Osteoblast (primary cell): ENCODE measurements around the gene GRK4. TPM values are rescaled to one million over a fixed set of nuclear protein-coding genes. Genes with fewer than 3 reads are reported as not detected.

ENCODE experiments used
- DNase-seq: peaks from one replicate; pipeline ENCODE4 v3.0.0; 2011; ENCODE audit warnings: low spot score, mixed read lengths; ENCODE audit not compliant: insufficient read length; ENCODE audit errors: missing footprints
- H2AFZ ChIP-seq: 2 replicates; pipeline ENCODE4 v1.6.0; 2011; ENCODE audit warnings: mild to moderate bottlenecking, low read length
- H3K27ac ChIP-seq: 2 replicates; pipeline ENCODE4 v1.5.1; 2011; ENCODE audit warnings: mild to moderate bottlenecking, low read depth, low read length, moderate library complexity
- H3K27me3 ChIP-seq: 2 replicates; pipeline ENCODE4 v1.6.0; 2012; ENCODE audit warnings: mild to moderate bottlenecking, control low read depth, inconsistent platforms, low read length, moderate library complexity; ENCODE audit not compliant: insufficient read depth
- H3K36me3 ChIP-seq: 2 replicates; pipeline ENCODE4 v1.5.1; 2011; ENCODE audit warnings: mild to moderate bottlenecking, low read length, control low read depth, moderate library complexity; ENCODE audit not compliant: insufficient read depth
- H3K4me1 ChIP-seq: 2 replicates; pipeline ENCODE4 v1.5.1; 2011; ENCODE audit warnings: mild to moderate bottlenecking, low read length, control low read depth, moderate library complexity; ENCODE audit not compliant: insufficient read depth
- H3K4me2 ChIP-seq: 2 replicates; pipeline ENCODE4 v1.6.0; 2011; ENCODE audit warnings: mild to moderate bottlenecking, low read length; ENCODE audit not compliant: insufficient read depth
- H3K4me3 ChIP-seq: fragments of 200-600 bp; sonication (generic); 3 replicates; pipeline ENCODE4 v1.5.1; 2012; ENCODE audit warnings: mild to moderate bottlenecking, low read length, inconsistent platforms; ENCODE audit not compliant: insufficient read depth
- H3K79me2 ChIP-seq: 2 replicates; pipeline ENCODE4 v1.6.0; 2012; ENCODE audit warnings: mild to moderate bottlenecking, low read length, control low read depth, inconsistent platforms; ENCODE audit not compliant: insufficient read depth
- H3K9me3 ChIP-seq: 2 replicates; pipeline ENCODE4 v1.5.1; 2011; ENCODE audit warnings: low read depth, low read length, control low read depth
- H4K20me1 ChIP-seq: 2 replicates; pipeline ENCODE4 v1.6.0; 2012; ENCODE audit warnings: mild to moderate bottlenecking, low read length, control low read depth; ENCODE audit not compliant: insufficient read depth
- CTCF ChIP-seq: IDR thresholded peaks from 2 replicates; pipeline ENCODE4 v1.5.1; 2011; ENCODE audit warnings: mild to moderate bottlenecking, low read depth, low read length, moderate library complexity; ENCODE audit errors: extremely low read depth
- total RNA-seq: library from RNA; depleted of rRNA; stranded (reverse); fragments of >200 nt; gene quantifications from 2 replicates; pipeline ENCODE4 v1.2.3, GENCODE V29; 2012

GRK4 gene
- total RNA-seq, 1 donor, result 7.6 TPM

- peaks cover 78% of the 10 kb centered on the region for H3K36me3 ChIP-seq
- no peak for TF ChIP-seq CTCF
- H3K79me2 ChIP-seq, result peaks cover 31% of the 10 kb centered on the region
- no peak overlapping the region for H3K27ac ChIP-seq
- H4K20me1 ChIP-seq, result peaks cover 19% of the 10 kb centered on the region
- no peak overlapping the region for H3K4me3 ChIP-seq
- no peak for DNase-seq
- H3K27me3 ChIP-seq, result no peaks in the 10 kb centered on the region
- no peaks in the 10 kb centered on the region for H3K4me1 ChIP-seq
- H3K4me2 ChIP-seq, result no peak overlapping the region
- H2AFZ ChIP-seq, result no peak overlapping the region
- no peaks in the 10 kb centered on the region for H3K9me3 ChIP-seq
These were observed 35.7 kb upstream of the GRK4 start for GRCh38 chr4:2927696-2928075.

GRCh38 chr4:2928242-2929176 is 34.9 kb upstream of the GRK4 start:
- peaks cover 3% of the 10 kb centered on the region for H3K4me1 ChIP-seq
- TF ChIP-seq CTCF, result no peak
- H3K4me2 ChIP-seq, result no peak overlapping the region
- no peaks in the 10 kb centered on the region for H3K9me3 ChIP-seq
- H3K36me3 ChIP-seq, result peaks cover 78% of the 10 kb centered on the region
- H4K20me1 ChIP-seq, result peaks cover 19% of the 10 kb centered on the region
- H3K4me3 ChIP-seq, result no peak overlapping the region
- no peak overlapping the region for H2AFZ ChIP-seq
- DNase-seq, result peak; percentile 85
- H3K27ac ChIP-seq, result no peak overlapping the region
- peaks cover 32% of the 10 kb centered on the region for H3K79me2 ChIP-seq
- no peaks in the 10 kb centered on the region for H3K27me3 ChIP-seq

GRCh38 chr4:2929469-2929868 is 33.9 kb upstream of the GRK4 start:
- Histone ChIP-seq H3K27ac (no peak overlapping the region), H2AFZ (no peak overlapping the region), H3K4me2 (no peak overlapping the region), H3K4me3 (no peak overlapping the region), H3K9me3 (no peaks in the 10 kb centered on the region), H3K79me2 (peaks cover 26% of the 10 kb centered on the region), H3K36me3 (peaks cover 71% of the 10 kb centered on the region), H4K20me1 (peaks cover 19% of the 10 kb centered on the region), H3K27me3 (no peaks in the 10 kb centered on the region), H3K4me1 (peaks cover 3% of the 10 kb centered on the region)
- TF ChIP-seq CTCF, result no peak
- no peak for DNase-seq

- Histone ChIP-seq H2AFZ (no peak overlapping the region), H3K36me3 (peaks cover 64% of the 10 kb centered on the region), H3K4me3 (no peak overlapping the region)
These were observed 33.1 kb upstream of the GRK4 start for GRCh38 chr4:2930135-2930757.

More at GRCh38 chr4:2930135-2930757, 33.1 kb upstream of the GRK4 start:
- no peak for TF ChIP-seq CTCF
- peak; percentile 62 for DNase-seq
- H3K27ac ChIP-seq, result no peak overlapping the region
- no peaks in the 10 kb centered on the region for H3K9me3 ChIP-seq
- H3K4me2 ChIP-seq, result no peak overlapping the region
- H3K79me2 ChIP-seq, result peaks cover 24% of the 10 kb centered on the region
- H4K20me1 ChIP-seq, result peaks cover 19% of the 10 kb centered on the region
- no peaks in the 10 kb centered on the region for H3K27me3 ChIP-seq
- peaks cover 4% of the 10 kb centered on the region for H3K4me1 ChIP-seq
